Measurements from ENCODE around the gene PALLD. TPM values are rescaled to one million over a fixed set of nuclear protein-coding genes. Genes with fewer than 3 reads are reported as not detected.

The PALLD gene
- polyA plus RNA-seq, 1 donor from 2014 or later, result 20.5 TPM

DNA sequence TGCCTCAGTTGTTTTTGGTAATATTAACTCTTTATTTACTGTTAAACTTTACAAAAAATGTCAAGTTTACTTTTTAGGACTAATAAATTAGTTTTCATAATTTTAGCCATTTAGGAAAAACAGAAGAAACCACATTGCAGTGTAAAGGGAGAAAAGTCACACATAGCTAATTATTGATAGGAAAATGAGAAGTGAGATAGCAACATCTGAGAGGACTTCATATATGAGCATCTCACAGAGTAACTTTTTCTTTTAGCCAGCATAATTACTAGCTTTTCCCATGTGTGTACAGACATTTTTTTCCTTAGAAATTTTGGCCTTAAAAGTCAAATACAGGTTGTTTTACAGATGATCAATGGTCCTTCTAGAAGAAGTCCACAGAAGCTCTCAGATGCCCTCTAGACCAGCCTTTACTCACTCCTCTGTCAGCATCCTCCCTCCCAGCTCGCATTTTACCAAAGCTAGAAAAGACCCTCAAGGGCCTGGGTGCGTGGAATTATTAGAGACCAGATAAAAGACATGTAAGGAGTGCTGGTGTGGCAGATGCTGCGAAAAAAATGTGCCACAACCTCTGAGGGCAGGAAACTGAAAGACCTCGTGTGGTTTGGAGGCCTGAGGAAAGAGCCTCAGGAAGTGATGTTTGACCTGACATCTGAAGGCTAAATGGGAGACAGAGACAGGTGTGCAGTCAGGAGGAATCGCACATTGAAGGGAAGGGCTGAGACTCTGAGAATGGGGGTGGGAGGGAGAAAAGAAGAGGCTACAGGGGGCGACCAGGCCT lies 356.3 kb downstream of the PALLD start:
- Histone ChIP-seq H3K27ac (ENCODE audit: low read length) (no peak overlapping the region), H2AFZ (ENCODE audit: low read depth, low read length) (no peak overlapping the region), H3K4me3 (ENCODE audit: low read length) (no peak overlapping the region), H3K9me3 (ENCODE audit: low read length) (no peaks in the 10 kb centered on the region), H3K9ac (ENCODE audit: low read length) (no peak overlapping the region), H3K79me2 (replicated peaks; ENCODE audit: insufficient read depth, low read length) (peaks cover 91% of the 10 kb centered on the region), H3K4me2 (ENCODE audit: low read length) (no peak overlapping the region), H3F3A (ENCODE audit: insufficient read depth, low read length, poor library complexity, severe bottlenecking) (no peaks in the 10 kb centered on the region), H3K27me3 (ENCODE audit: insufficient read depth, low read depth, low read length) (no peaks in the 10 kb centered on the region), H3K9me2 (ENCODE audit: insufficient read depth, low read length) (no peaks in the 10 kb centered on the region), H3K36me3 (ENCODE audit: insufficient read depth, low read length) (no peaks in the 10 kb centered on the region), H4K20me1 (ENCODE audit: insufficient read depth) (no peaks in the 10 kb centered on the region)
- TF ChIP-seq, protein P1, sequence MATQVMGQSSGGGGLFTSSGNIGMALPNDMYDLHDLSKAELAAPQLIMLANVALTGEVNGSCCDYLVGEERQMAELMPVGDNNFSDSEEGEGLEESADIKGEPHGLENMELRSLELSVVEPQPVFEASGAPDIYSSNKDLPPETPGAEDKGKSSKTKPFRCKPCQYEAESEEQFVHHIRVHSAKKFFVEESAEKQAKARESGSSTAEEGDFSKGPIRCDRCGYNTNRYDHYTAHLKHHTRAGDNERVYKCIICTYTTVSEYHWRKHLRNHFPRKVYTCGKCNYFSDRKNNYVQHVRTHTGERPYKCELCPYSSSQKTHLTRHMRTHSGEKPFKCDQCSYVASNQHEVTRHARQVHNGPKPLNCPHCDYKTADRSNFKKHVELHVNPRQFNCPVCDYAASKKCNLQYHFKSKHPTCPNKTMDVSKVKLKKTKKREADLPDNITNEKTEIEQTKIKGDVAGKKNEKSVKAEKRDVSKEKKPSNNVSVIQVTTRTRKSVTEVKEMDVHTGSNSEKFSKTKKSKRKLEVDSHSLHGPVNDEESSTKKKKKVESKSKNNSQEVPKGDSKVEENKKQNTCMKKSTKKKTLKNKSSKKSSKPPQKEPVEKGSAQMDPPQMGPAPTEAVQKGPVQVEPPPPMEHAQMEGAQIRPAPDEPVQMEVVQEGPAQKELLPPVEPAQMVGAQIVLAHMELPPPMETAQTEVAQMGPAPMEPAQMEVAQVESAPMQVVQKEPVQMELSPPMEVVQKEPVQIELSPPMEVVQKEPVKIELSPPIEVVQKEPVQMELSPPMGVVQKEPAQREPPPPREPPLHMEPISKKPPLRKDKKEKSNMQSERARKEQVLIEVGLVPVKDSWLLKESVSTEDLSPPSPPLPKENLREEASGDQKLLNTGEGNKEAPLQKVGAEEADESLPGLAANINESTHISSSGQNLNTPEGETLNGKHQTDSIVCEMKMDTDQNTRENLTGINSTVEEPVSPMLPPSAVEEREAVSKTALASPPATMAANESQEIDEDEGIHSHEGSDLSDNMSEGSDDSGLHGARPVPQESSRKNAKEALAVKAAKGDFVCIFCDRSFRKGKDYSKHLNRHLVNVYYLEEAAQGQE (IDR thresholded peaks at IDR 0.05; ENCODE audit: borderline replicate concordance), result no peak
- TF ChIP-seq SMC3 (conservative IDR thresholded peaks at IDR 0.05; ENCODE audit: poor library complexity) (no peak), POLR2AphosphoS5 (IDR thresholded peaks at IDR 0.05) (no peak), TAF1 (IDR thresholded peaks at IDR 0.05; ENCODE audit: low read depth) (no peak), EP300 (conservative IDR thresholded peaks at IDR 0.05; ENCODE audit: poor library complexity, severe bottlenecking) (no peak), RAD21 (conservative IDR thresholded peaks at IDR 0.05) (no peak), MXI1 (conservative IDR thresholded peaks at IDR 0.05; ENCODE audit: poor library complexity, severe bottlenecking) (no peak), EZH2 (IDR thresholded peaks at IDR 0.05; ENCODE audit: borderline replicate concordance, insufficient read depth, low read length, poor library complexity, severe bottlenecking) (no peak)

DNA sequence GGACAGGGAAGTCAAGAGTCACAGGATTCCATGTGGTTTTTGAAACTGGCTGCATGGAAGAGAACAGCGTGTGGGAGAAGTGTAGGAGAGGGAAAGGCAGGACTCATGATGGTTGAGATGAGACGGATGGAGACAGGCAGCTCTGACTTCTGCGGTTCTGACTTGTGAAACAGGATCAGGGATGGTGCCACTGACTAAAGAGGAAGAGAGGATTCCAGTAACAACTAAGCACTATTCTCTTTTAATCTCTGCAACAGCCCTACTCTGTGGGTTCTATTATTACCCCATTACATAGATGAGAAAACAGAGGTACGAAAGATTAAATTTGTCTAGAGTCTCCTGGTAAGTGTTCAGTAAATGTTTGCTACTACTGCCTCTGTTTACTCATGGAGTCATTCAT lies 356.9 kb downstream of the PALLD start:
- Histone ChIP-seq H3K9ac (ENCODE audit: low read length) (no peak overlapping the region), H3K27me3 (ENCODE audit: insufficient read depth, low read depth, low read length) (no peaks in the 10 kb centered on the region), H3K36me3 (ENCODE audit: insufficient read depth, low read length) (no peaks in the 10 kb centered on the region), H3F3A (ENCODE audit: insufficient read depth, low read length, poor library complexity, severe bottlenecking) (no peaks in the 10 kb centered on the region), H3K9me3 (ENCODE audit: low read length) (no peaks in the 10 kb centered on the region), H3K9me2 (ENCODE audit: insufficient read depth, low read length) (no peaks in the 10 kb centered on the region), H4K20me1 (ENCODE audit: insufficient read depth) (no peaks in the 10 kb centered on the region), H3K79me2 (replicated peaks; ENCODE audit: insufficient read depth, low read length) (peaks cover 94% of the 10 kb centered on the region), H3K27ac (ENCODE audit: low read length) (no peak overlapping the region), H2AFZ (ENCODE audit: low read depth, low read length) (no peak overlapping the region), H3K4me3 (ENCODE audit: low read length) (no peak overlapping the region), H3K4me2 (ENCODE audit: low read length) (no peak overlapping the region)
- TF ChIP-seq RAD21 (conservative IDR thresholded peaks at IDR 0.05), result no peak
- no peak for TF ChIP-seq POLR2AphosphoS5 (IDR thresholded peaks at IDR 0.05)
- TF ChIP-seq, protein P1 (IDR thresholded peaks at IDR 0.05; ENCODE audit: borderline replicate concordance), result no peak
- no peak for TF ChIP-seq MXI1 (conservative IDR thresholded peaks at IDR 0.05; ENCODE audit: poor library complexity, severe bottlenecking)
- TF ChIP-seq, protein P2, sequence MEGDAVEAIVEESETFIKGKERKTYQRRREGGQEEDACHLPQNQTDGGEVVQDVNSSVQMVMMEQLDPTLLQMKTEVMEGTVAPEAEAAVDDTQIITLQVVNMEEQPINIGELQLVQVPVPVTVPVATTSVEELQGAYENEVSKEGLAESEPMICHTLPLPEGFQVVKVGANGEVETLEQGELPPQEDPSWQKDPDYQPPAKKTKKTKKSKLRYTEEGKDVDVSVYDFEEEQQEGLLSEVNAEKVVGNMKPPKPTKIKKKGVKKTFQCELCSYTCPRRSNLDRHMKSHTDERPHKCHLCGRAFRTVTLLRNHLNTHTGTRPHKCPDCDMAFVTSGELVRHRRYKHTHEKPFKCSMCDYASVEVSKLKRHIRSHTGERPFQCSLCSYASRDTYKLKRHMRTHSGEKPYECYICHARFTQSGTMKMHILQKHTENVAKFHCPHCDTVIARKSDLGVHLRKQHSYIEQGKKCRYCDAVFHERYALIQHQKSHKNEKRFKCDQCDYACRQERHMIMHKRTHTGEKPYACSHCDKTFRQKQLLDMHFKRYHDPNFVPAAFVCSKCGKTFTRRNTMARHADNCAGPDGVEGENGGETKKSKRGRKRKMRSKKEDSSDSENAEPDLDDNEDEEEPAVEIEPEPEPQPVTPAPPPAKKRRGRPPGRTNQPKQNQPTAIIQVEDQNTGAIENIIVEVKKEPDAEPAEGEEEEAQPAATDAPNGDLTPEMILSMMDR (IDR thresholded peaks at IDR 0.05; ENCODE audit: poor library complexity, severe bottlenecking), result no peak
- no peak for TF ChIP-seq SMC3 (conservative IDR thresholded peaks at IDR 0.05; ENCODE audit: poor library complexity)
